HEK293 (cell line): ENCODE data around the gene GDAP1L1.

Experiments used
- CTCF ChIA-PET: fragments of 350-600 bp; formaldehyde crosslinking; extraction: SDS; loops from one replicate; lab custom pipeline; 2021; ENCODE audit warnings: antibody characterized with exemption; lab: Yijun Ruan, JAX
- POLR2A ChIA-PET: fragments of 300-600 bp; formaldehyde crosslinking; extraction: SDS; loops from one replicate; lab custom pipeline; 2020; ENCODE audit warnings: antibody characterized with exemption, inconsistent platforms; lab: Yijun Ruan, JAX
- H3K27ac ChIP-seq: fragments of 200-500 bp; sonication (Bioruptor generic); 2 replicates; pipeline ENCODE4 v1.5.1; 2014; ENCODE audit warnings: low read depth, low read length, control low read depth, inconsistent platforms; ENCODE audit errors: extremely low read depth
- H3K36me3 ChIP-seq, 2 experiments: fragments of 200-500 bp in 1 of 2; sonication (Bioruptor generic) in 1 of 2; 1 replicate in 1 of 2; 2 replicates in 1 of 2; pipeline ENCODE4 v1.5.1; 2014 to 2017; ENCODE audit warnings: inconsistent platforms in 2 of 2, low read length in 2 of 2; ENCODE audit not compliant: control insufficient read depth in 2 of 2, insufficient read depth in 1 of 2
- H3K4me1 ChIP-seq: fragments of 200-500 bp; sonication (Bioruptor generic); 2 replicates; pipeline ENCODE4 v1.5.1; 2014; ENCODE audit warnings: mild to moderate bottlenecking, low read length, inconsistent platforms; ENCODE audit not compliant: control insufficient read depth, insufficient read depth
- H3K4me3 ChIP-seq: 2 replicates; pipeline ENCODE4 v1.5.1; 2011; ENCODE audit warnings: low read depth, mild to moderate bottlenecking, control low read depth, low read length, moderate library complexity
- H3K9me3 ChIP-seq: fragments of 200-500 bp; sonication (Bioruptor generic); 2 replicates; pipeline ENCODE4 v1.5.1; 2014; ENCODE audit warnings: low read depth, low read length, inconsistent platforms; ENCODE audit not compliant: control insufficient read depth, insufficient read depth
- BCL11A ChIP-seq: fragments of 450-650 bp; formaldehyde crosslinking; IDR thresholded peaks from 2 replicates; pipeline ENCODE4 v1.5.1; 2016; ENCODE audit warnings: low read depth, missing biosample characterization, missing genetic modification characterization
- HIC1 ChIP-seq: fragments of 450-650 bp; formaldehyde crosslinking; IDR thresholded peaks from 2 replicates; pipeline ENCODE4 v1.5.1; 2016; ENCODE audit warnings: missing biosample characterization, missing genetic modification characterization
- IKZF3 ChIP-seq: fragments of 450-650 bp; IDR thresholded peaks from 2 replicates; pipeline ENCODE4 v1.5.0; 2018; ENCODE audit warnings: missing biosample characterization, mild to moderate bottlenecking, missing genetic modification characterization, moderate library complexity
- KLF17 ChIP-seq: fragments of 450-650 bp; formaldehyde crosslinking; IDR thresholded peaks from 2 replicates; pipeline ENCODE4 v1.5.1; 2016; ENCODE audit warnings: missing biosample characterization, missing genetic modification characterization
- OSR2 ChIP-seq: fragments of 450-650 bp; formaldehyde crosslinking; IDR thresholded peaks from 2 replicates; pipeline ENCODE4 v1.5.1; 2016; ENCODE audit warnings: missing biosample characterization, missing genetic modification characterization
- REPIN1 ChIP-seq: fragments of 450-650 bp; formaldehyde crosslinking; IDR thresholded peaks from 2 replicates; pipeline ENCODE4 v1.5.1; 2017; ENCODE audit warnings: missing biosample characterization, missing genetic modification characterization, low read depth
- ZBTB10 ChIP-seq: fragments of 450-650 bp; formaldehyde crosslinking; IDR thresholded peaks from 2 replicates; pipeline ENCODE4 v1.5.1; 2016; ENCODE audit warnings: missing biosample characterization, missing genetic modification characterization
- ZBTB49 ChIP-seq: fragments of 450-650 bp; formaldehyde crosslinking; IDR thresholded peaks from 2 replicates; pipeline ENCODE4 v1.5.1; 2016; ENCODE audit warnings: missing biosample characterization, missing genetic modification characterization, low read depth
- ZFP37 ChIP-seq: fragments of 450-650 bp; formaldehyde crosslinking; IDR thresholded peaks from 2 replicates; pipeline ENCODE4 v1.5.1; 2016; ENCODE audit warnings: missing biosample characterization, missing genetic modification characterization
- ZNF23 ChIP-seq: fragments of 450-650 bp; formaldehyde crosslinking; IDR thresholded peaks from 2 replicates; pipeline ENCODE4 v1.5.1; 2016; ENCODE audit warnings: missing biosample characterization, missing genetic modification characterization, borderline replicate concordance
- ZNF24 ChIP-seq: fragments of 450-650 bp; formaldehyde crosslinking; IDR thresholded peaks from 2 replicates; pipeline ENCODE4 v1.5.1; 2016; ENCODE audit warnings: missing biosample characterization, missing genetic modification characterization
- ZNF266 ChIP-seq: fragments of 450-650 bp; formaldehyde crosslinking; IDR thresholded peaks from 2 replicates; pipeline ENCODE4 v1.5.1; 2016; ENCODE audit warnings: missing biosample characterization, missing genetic modification characterization, low read depth
- ZNF324 ChIP-seq: fragments of 450-650 bp; formaldehyde crosslinking; IDR thresholded peaks from 2 replicates; pipeline ENCODE4 v1.5.1; 2016; ENCODE audit warnings: missing biosample characterization, missing genetic modification characterization
- ZNF404 ChIP-seq: fragments of 450-650 bp; formaldehyde crosslinking; IDR thresholded peaks from 2 replicates; pipeline ENCODE4 v1.5.1; 2017; ENCODE audit warnings: missing biosample characterization, missing genetic modification characterization
- ZNF416 ChIP-seq: fragments of 450-650 bp; formaldehyde crosslinking; IDR thresholded peaks from 2 replicates; pipeline ENCODE4 v1.5.1; 2016; ENCODE audit warnings: missing biosample characterization, missing genetic modification characterization
- ZNF571 ChIP-seq: fragments of 450-650 bp; formaldehyde crosslinking; IDR thresholded peaks from 2 replicates; pipeline ENCODE4 v1.5.0; 2017; ENCODE audit warnings: missing biosample characterization, missing genetic modification characterization
- ZNF585B ChIP-seq: fragments of 450-650 bp; formaldehyde crosslinking; IDR thresholded peaks from 2 replicates; pipeline ENCODE4 v1.5.1; 2016; ENCODE audit warnings: missing biosample characterization, missing genetic modification characterization
- ZNF639 ChIP-seq: fragments of 450-650 bp; formaldehyde crosslinking; IDR thresholded peaks from 2 replicates; pipeline ENCODE4 v1.5.1; 2016; ENCODE audit warnings: missing biosample characterization, missing genetic modification characterization
- ZNF670 ChIP-seq: fragments of 450-650 bp; formaldehyde crosslinking; IDR thresholded peaks from 2 replicates; pipeline ENCODE4 v1.5.1; 2016; ENCODE audit warnings: missing biosample characterization, missing genetic modification characterization, low read depth
- ZNF704 ChIP-seq: fragments of 450-650 bp; formaldehyde crosslinking; IDR thresholded peaks from 2 replicates; pipeline ENCODE4 v1.5.1; 2016; ENCODE audit warnings: missing biosample characterization, missing genetic modification characterization
- ZSCAN30 ChIP-seq: fragments of 450-650 bp; IDR thresholded peaks from 2 replicates; pipeline ENCODE4 v1.5.1; 2018; ENCODE audit warnings: missing biosample characterization, mild to moderate bottlenecking, missing genetic modification characterization, moderate library complexity
- ZSCAN4 ChIP-seq: fragments of 450-650 bp; formaldehyde crosslinking; IDR thresholded peaks from 2 replicates; pipeline ENCODE4 v1.5.1; 2017; ENCODE audit warnings: missing biosample characterization, missing genetic modification characterization
- ZSCAN5A ChIP-seq: fragments of 450-650 bp; formaldehyde crosslinking; IDR thresholded peaks from 2 replicates; pipeline ENCODE4 v1.5.1; 2016; ENCODE audit warnings: missing biosample characterization, missing genetic modification characterization

GDAP1L1 gene

GRCh38 chr20:44219791-44220190 lies 27.3 kb upstream of the GDAP1L1 start (continued):
- TF ChIP-seq BCL11A (tag by site-specific recombination), result no peak
- TF ChIP-seq ZSCAN5A (tag by site-specific recombination), result no peak
- no peak for TF ChIP-seq ZNF416 (tag by site-specific recombination)
- TF ChIP-seq IKZF3 (tag by site-specific recombination), result no peak
- no peak for TF ChIP-seq KLF17 (tag by site-specific recombination)
- TF ChIP-seq, all 188 proteins: peak for 0

- Histone ChIP-seq H3K4me3 (no peak overlapping the region), H3K9me3 (no peaks in the 10 kb centered on the region), H3K36me3 (no peaks in the 10 kb centered on the region), H3K4me1 (no peaks in the 10 kb centered on the region), H3K27ac (no peak overlapping the region)
- ChIA-PET POLR2A (no interaction called here), CTCF (interaction anchor here (0.6 to 1.3 kb wide), 4 partner anchors 21 to 463 kb away, joined by 3 to 4 read pairs (median 4); partner anchors contain the start of gene FITM2)
- TF ChIP-seq OSR2, result no peak
- TF ChIP-seq ZNF324, result no peak
- TF ChIP-seq ZNF585B (tag by site-specific recombination), result no peak
- TF ChIP-seq ZSCAN30 (tag by site-specific recombination), result no peak
- TF ChIP-seq ZBTB49 (tag by site-specific recombination), result no peak
- TF ChIP-seq ZNF404 (tag by site-specific recombination), result no peak
- TF ChIP-seq REPIN1 (tag by site-specific recombination), result no peak
- TF ChIP-seq ZFP37, result no peak
- TF ChIP-seq ZNF704 (tag by site-specific recombination), result no peak
- no peak for TF ChIP-seq HIC1 (tag by site-specific recombination)
- TF ChIP-seq ZNF266, result no peak
- TF ChIP-seq ZNF639 (tag by site-specific recombination), result no peak
- no peak for TF ChIP-seq ZSCAN4 (tag by site-specific recombination)
- TF ChIP-seq ZNF670 (tag by site-specific recombination), result no peak
- no peak for TF ChIP-seq ZNF571 (tag by site-specific recombination)
- no peak for TF ChIP-seq ZBTB10 (tag by site-specific recombination)
- TF ChIP-seq ZNF24 (tag by site-specific recombination), result no peak
- TF ChIP-seq ZNF23 (tag by site-specific recombination), result no peak
Observed at GRCh38 chr20:44221368-44221954, 25.6 kb upstream of the GDAP1L1 start.
